ENCODE results near the gene CD48.

The CD48 gene

GRCh38 chr1:160644399-160644798 lies 67.2 kb downstream of the CD48 start:
- Histone ChIP-seq H3K4me3 (no peak overlapping the region), H3K27ac (no peak overlapping the region)
- TF ChIP-seq CTCF (IDR thresholded peaks at IDR 0.05) = no peak
- DNase-seq (ENCODE audit: low spot score) = no peak

- no peak for TF ChIP-seq CTCF (IDR thresholded peaks at IDR 0.05)
- no peak overlapping the region for H3K27ac ChIP-seq
- no peak overlapping the region for H3K4me3 ChIP-seq
- DNase-seq (ENCODE audit: low spot score) = no peak
Observed at GRCh38 chr1:160643138-160643537, 68.5 kb downstream of the CD48 start.

- no peak overlapping the region for H3K4me3 ChIP-seq
- no peak overlapping the region for H3K27ac ChIP-seq
- no peak for TF ChIP-seq CTCF (IDR thresholded peaks at IDR 0.05)
- DNase-seq (ENCODE audit: low spot score) = no peak
Observed at GRCh38 chr1:160642281-160642644, 69.4 kb downstream of the CD48 start.

- no peak for DNase-seq (ENCODE audit: low spot score)
- H3K27ac ChIP-seq = no peak overlapping the region
- TF ChIP-seq CTCF (IDR thresholded peaks at IDR 0.05) = no peak
- no peak overlapping the region for H3K4me3 ChIP-seq
Observed at GRCh38 chr1:160641323-160642280, 70.0 kb downstream of the CD48 start.

GRCh38 chr1:160640359-160641123 lies 71.1 kb downstream of the CD48 start:
- DNase-seq (ENCODE audit: low spot score) = no peak
- no peak overlapping the region for H3K4me3 ChIP-seq
- H3K27ac ChIP-seq = no peak overlapping the region
- no peak for TF ChIP-seq CTCF (IDR thresholded peaks at IDR 0.05)

- no peak overlapping the region for H3K4me3 ChIP-seq
- TF ChIP-seq CTCF (IDR thresholded peaks at IDR 0.05) = no peak
- DNase-seq (ENCODE audit: low spot score) = no peak
- H3K27ac ChIP-seq = no peak overlapping the region
Observed at GRCh38 chr1:160639652-160640051, 72.0 kb downstream of the CD48 start.
